Activated naive CD4-positive, alpha-beta T cell treated with anti-CD3 and anti-CD28 coated beads, Interleukin-2, amount 50 U/mL, for 16 hours (primary cell): ENCODE results near the gene FAM120B.
"Not testable (repeated sequence)": the region's sequence is repeated elsewhere in the genome, so short reads cannot be mapped to it uniquely, and the experiment has no call there.

Experiments used
- DNase-seq: peaks from one replicate; pipeline ENCODE4 v3.0.0-alpha.2; 2020

FAM120B gene

GRCh38 chr6:170398743-170399369 is 92.3 kb downstream of the FAM120B start:
- not testable (repeated sequence) for DNase-seq

GRCh38 chr6:170399955-170400558 is 93.5 kb downstream of the FAM120B start:
- not testable (repeated sequence) for DNase-seq

GRCh38 chr6:170402318-170403040 is 95.9 kb downstream of the FAM120B start:
- no peak for DNase-seq

GRCh38 chr6:170403451-170403850 is 96.9 kb downstream of the FAM120B start:
- DNase-seq = no peak

- DNase-seq = no peak
Observed at GRCh38 chr6:170404036-170404435, 97.5 kb downstream of the FAM120B start.

- no peak for DNase-seq
Observed at GRCh38 chr6:170404697-170405096, 98.1 kb downstream of the FAM120B start.

GRCh38 chr6:170405311-170405975 is 98.9 kb downstream of the FAM120B start:
- no peak for DNase-seq

- no peak for DNase-seq
Observed at GRCh38 chr6:170407200-170407599, 100.6 kb downstream of the FAM120B start.

GRCh38 chr6:170407932-170408331 is 101.4 kb downstream of the FAM120B start:
- DNase-seq = no peak

- DNase-seq = not testable (repeated sequence)
Observed at GRCh38 chr6:170409746-170410145, 103.2 kb downstream of the FAM120B start.

- no peak for DNase-seq
Observed at GRCh38 chr6:170410241-170410640, 103.7 kb downstream of the FAM120B start.

GRCh38 chr6:170415318-170415717 is 108.8 kb downstream of the FAM120B start:
- no peak for DNase-seq

- no peak for DNase-seq
Observed at GRCh38 chr6:170416303-170416702, 109.7 kb downstream of the FAM120B start.

- no peak for DNase-seq
Observed at GRCh38 chr6:170416959-170417606, 110.5 kb downstream of the FAM120B start.

GRCh38 chr6:170417881-170418280 is 111.3 kb downstream of the FAM120B start:
- DNase-seq = no peak

GRCh38 chr6:170420283-170420682 is 113.7 kb downstream of the FAM120B start:
- DNase-seq = no peak

GRCh38 chr6:170420791-170421776 is 114.5 kb downstream of the FAM120B start:
- DNase-seq = no peak

- no peak for DNase-seq
Observed at GRCh38 chr6:170421921-170422320, 115.4 kb downstream of the FAM120B start.

GRCh38 chr6:170423030-170423429 is 116.5 kb downstream of the FAM120B start:
- no peak for DNase-seq

- DNase-seq = no peak
Observed at GRCh38 chr6:170423814-170424603, 117.5 kb downstream of the FAM120B start.

GRCh38 chr6:170424604-170425126 is 118.1 kb downstream of the FAM120B start:
- no peak for DNase-seq
